ENCODE data around the gene PHLDA1.

Gene PHLDA1

GRCh38 chr12:76031414-76032042 lies at the start of gene PHLDA1:
Gene PHLDA1, minus strand, starts transcription at chr12:76031776.
- DNase-seq: peak; percentile 96

GRCh38 chr12:76080729-76081415 lies 49.3 kb upstream of the PHLDA1 start:
- DNase-seq: peak; percentile 16

- DNase-seq: peak; percentile 32
These were observed 48.6 kb upstream of the PHLDA1 start for GRCh38 chr12:76080017-76080728.

- no peak for DNase-seq
These were observed 47.2 kb upstream of the PHLDA1 start for GRCh38 chr12:76078748-76079147.

- no peak for DNase-seq
These were observed 43.9 kb upstream of the PHLDA1 start for GRCh38 chr12:76075448-76075847.

- no peak for DNase-seq
These were observed 43.2 kb upstream of the PHLDA1 start for GRCh38 chr12:76074701-76075336.

- no peak for DNase-seq
These were observed 42.0 kb upstream of the PHLDA1 start for GRCh38 chr12:76073561-76073960.

- DNase-seq: no peak
These were observed 41.0 kb upstream of the PHLDA1 start for GRCh38 chr12:76072568-76072967.

GRCh38 chr12:76069339-76069738 lies 37.8 kb upstream of the PHLDA1 start:
- no peak for DNase-seq

GRCh38 chr12:76065917-76066316 lies 34.3 kb upstream of the PHLDA1 start:
- no peak for DNase-seq

GRCh38 chr12:76064904-76065303 lies 33.3 kb upstream of the PHLDA1 start:
- no peak for DNase-seq

- DNase-seq: no peak
These were observed 28.5 kb upstream of the PHLDA1 start for GRCh38 chr12:76060111-76060510.

GRCh38 chr12:76057326-76057725 lies 25.8 kb upstream of the PHLDA1 start:
- no peak for DNase-seq

- DNase-seq: no peak
These were observed 23.8 kb upstream of the PHLDA1 start for GRCh38 chr12:76055393-76055792.

- no peak for DNase-seq
These were observed 18.1 kb upstream of the PHLDA1 start for GRCh38 chr12:76049575-76050251.

- no peak for DNase-seq
These were observed 16.2 kb upstream of the PHLDA1 start for GRCh38 chr12:76047742-76048141.

GRCh38 chr12:76047060-76047459 lies 15.5 kb upstream of the PHLDA1 start:
- DNase-seq: no peak

GRCh38 chr12:76043377-76043776 lies 11.8 kb upstream of the PHLDA1 start:
- DNase-seq: no peak

- no peak for DNase-seq
These were observed 10.6 kb upstream of the PHLDA1 start for GRCh38 chr12:76042147-76042546.

- no peak for DNase-seq
These were observed 9.8 kb upstream of the PHLDA1 start for GRCh38 chr12:76041406-76041805.

- no peak for DNase-seq
These were observed 8.9 kb upstream of the PHLDA1 start for GRCh38 chr12:76040461-76040860.

- no peak for DNase-seq
These were observed 6.6 kb upstream of the PHLDA1 start for GRCh38 chr12:76038176-76038575.
